Measurements from ENCODE around the gene TMEM150B.
"Not testable (repeated sequence)": the region's sequence is repeated elsewhere in the genome, so short reads cannot be mapped to it uniquely, and the experiment has no call there.

Gene TMEM150B

DNA sequence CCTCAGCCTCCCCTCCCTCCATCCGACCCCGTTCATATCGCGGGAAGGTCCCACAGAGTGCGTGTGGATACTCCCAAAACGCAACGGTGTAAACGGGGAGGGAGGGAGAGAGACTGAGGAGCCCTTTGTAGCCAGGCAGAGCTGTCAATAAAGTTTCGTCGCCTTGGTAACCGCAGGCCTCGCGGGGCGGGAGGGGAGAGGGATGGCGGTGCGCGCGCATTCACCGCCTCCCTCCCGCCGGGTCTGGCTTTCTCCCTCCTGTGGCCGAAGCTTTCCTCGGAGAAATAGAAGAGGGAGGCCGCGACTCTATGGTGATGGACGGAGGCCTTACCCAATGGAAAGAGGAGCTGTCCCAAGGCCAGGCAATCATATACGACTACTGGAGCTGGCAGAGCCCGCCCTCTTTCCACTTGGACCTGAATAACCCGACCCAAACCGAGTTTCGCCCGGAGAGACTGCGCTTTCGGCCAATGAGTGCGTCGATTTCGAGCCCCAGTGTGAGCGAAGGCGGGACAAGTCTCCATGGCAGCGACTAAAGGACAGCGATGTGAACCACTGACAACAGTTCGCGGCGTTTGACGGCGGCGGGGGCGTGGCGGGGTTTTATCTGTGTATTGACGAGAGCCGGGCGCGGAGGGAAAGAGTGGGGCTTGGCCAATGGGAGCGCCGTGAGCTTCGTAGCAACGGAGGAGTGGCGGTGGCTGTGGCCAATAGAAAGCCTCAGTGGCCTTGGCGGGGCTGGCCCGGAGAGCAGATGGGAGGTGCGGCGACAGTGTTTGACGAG lies 14.2 kb upstream of the TMEM150B start, which contains the start of gene KMT5C:
Gene KMT5C, plus strand, starts transcription at position 772 of the 784 bp plus-strand sequence. CDS start 2,061 bp downstream, outside the sequence.
- DNase-seq: peak; percentile 100

DNA sequence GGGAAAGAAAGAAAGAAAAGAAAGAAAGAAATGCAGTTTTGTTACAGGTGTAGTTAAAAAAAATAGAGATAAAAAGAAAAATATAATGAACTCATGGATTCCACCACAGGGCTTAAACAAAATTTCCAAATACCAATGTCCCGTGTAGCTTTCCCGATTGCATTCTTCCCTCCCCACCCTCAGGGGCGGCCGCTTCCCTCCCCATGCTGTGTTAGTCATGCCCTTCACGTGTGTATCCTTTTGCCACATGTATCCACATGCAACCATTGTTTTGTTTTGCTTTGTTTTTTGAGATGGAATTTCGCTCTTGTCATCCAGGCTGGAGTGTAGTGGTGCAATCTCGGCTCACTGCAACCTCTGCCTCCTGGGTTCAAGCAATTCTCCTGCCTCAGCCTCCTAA lies 11.0 kb upstream of the TMEM150B start:
- peak; percentile 53 for DNase-seq

DNA sequence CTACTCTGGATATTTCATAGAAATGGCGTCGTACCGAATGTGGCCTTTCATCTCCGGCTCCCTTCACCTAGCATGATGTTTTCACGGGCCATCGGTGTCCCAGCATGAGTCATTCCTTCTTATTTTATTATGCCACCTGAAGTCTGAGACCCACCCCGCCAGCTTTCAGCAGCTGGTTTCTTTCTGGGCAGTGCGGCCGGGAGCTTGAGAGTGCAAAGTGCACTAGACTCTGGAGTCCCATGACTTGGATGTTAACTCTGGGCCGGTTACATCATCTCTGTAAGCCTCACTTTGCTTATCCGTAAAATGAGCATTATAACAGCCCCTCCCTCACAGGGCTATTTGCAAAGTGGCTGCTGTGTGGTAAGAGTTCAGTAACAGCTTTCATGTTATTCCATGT lies 8.7 kb upstream of the TMEM150B start:
- DNase-seq: peak; percentile 50

DNA sequence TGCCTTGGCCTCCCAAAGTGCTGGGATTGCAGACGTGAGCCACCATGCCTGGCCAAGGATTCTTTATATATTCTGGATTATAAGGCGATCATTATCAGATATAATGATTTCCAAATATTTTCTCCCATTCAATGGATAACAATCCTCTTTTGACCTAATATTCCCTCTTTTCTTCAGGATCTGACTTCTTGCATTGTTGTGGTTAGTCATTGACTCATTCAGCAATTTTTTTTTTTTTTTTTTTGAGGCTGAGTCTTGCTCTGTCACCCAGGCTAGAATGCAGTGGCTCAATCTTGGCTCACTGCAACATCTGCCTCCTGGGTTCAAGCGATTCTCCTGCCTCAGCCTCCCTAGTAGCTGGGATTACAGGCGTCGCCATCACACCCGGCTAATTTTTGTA lies 4.7 kb upstream of the TMEM150B start:
- not testable (repeated sequence) for DNase-seq

DNA sequence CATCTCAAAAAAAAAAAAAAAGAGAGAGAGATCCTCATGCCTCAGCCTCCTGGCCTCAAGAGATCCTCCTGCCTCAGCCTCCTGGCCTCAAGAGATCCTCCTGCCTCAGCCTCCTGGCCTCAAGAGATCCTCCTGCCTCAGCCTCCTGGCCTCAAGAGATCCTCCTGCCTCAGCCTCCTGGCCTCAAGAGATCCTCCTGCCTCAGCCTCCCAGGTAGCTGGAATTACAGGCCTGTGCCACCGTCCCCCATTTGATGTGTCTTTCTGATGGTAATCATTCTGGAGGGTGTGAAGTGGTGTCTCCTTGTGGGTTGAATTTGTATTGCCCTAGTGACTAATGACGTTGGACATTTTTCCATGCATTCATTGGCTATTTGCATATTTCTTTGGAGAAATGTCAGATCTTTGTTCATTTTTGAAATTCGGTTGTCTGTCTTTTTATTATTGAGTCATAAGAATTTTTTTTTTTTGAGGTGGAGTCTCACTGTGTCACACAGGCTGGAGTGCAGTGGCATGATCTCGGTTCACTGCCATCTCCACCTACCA lies 3.7 kb upstream of the TMEM150B start:
- DNase-seq: not testable (repeated sequence)

DNA sequence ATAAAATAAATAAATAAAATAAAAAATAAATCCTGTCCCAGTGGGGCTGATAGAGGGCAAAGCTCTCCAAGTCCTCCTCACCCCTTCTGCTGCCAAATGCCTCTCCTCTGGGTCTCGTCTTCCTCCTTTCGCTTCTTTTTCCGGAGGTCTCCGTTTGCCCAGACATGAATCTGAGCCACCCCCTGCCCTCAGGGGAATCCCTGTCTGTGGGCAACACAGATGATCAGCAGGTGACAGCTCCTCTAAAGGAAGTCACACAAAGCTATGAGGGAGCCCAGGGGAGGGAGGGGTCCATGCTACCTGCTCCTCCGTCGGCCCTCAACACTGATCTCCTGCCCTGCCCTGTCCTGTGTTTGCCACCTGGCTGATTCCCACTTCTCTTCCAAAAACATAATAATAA lies 479 bp downstream of the TMEM150B start:
- DNase-seq: no peak

DNA sequence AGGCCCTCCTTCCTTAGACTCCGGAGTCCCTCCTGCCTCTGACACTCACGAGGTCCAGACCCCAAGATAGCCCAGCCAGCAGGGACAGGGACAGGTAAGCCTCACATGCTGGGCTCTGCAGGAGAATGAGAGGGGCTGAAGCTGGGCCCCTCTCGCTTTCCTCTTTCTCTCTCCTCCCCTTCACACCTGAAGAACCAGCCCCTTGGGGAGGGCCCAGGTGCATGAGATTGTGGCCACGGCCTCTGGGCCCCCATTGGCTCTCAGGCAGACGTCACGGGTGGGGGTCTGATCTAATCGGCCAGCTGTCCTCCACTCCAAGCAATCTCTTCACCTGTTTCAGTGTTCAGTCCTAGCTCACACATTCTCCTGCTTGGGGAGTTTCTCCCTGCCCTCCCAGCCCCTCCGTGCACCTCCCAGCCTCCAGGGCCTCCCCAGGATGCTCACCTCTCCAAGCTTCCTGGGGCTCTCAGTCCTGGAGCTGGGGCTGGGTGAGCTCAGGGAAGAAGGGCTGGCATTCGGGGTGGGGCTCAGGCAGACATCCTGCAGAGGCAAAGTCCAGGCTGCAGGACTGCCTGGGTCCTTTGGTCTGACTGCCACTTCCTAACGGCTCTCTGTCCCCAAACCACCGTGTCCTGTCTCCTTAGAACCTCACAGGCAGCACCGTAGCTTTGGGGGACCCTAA lies 2.8 kb downstream of the TMEM150B start:
- DNase-seq: no peak

DNA sequence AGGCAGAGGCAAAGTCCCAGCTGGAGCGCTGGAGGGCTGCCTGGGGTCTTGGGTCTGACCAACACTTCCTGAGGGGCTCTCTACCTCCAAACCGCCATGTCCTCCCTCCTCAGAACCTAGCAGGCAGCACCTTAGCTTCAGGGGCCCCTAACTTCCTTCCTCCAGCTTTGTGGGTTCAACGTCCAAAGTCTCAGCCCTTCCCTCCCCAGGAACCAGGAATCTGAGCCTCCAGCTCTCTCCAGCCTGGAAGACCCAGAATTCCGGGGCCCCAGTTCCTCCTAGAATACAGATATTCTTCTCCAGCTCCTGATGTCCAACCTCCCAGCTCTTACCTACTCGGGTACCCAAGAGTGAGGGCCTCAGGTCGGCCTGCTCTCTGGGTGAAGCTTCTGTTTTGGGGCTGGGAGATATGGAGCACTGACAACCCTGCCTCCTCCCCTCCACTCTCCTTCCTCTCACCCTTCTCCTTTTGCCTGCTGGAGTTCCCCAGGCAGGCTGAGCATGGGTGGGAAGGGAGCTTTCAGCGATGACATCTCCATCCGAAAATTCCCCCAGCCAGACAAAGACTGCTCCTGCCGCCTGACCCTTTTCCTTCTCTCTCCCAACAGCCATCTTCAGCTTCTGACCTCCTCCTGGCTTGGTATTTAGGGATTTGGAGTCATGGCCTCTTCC lies 3.5 kb downstream of the TMEM150B start:
- no peak for DNase-seq

DNA sequence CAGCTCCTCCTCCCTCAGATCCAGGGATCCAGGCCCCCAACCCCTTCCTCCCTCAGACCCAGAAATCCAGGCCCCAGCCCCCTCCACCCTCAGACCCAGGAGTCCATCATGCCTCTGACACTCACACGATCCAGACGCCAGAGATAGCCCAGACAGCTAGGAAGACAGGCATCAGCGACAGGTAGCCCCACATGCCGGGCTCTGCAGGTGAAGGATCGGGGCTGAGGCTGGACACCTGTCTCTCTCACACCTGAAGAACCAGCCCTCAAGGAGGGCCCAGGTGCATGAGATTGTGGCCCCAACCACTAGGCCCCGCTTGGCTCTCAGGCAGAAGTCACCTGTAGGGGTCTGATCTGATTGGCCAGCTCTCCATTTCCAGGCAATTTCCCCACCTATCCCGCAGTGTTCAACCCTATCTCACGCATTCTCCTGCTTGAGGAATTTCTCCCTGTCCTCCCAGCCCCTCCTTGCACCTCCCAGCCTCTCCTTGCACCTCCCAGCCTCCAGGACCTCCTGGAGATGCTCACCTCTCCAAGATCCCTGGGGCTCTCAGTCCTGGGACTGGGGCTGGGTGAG lies 4.2 kb downstream of the TMEM150B start:
- no peak for DNase-seq

DNA sequence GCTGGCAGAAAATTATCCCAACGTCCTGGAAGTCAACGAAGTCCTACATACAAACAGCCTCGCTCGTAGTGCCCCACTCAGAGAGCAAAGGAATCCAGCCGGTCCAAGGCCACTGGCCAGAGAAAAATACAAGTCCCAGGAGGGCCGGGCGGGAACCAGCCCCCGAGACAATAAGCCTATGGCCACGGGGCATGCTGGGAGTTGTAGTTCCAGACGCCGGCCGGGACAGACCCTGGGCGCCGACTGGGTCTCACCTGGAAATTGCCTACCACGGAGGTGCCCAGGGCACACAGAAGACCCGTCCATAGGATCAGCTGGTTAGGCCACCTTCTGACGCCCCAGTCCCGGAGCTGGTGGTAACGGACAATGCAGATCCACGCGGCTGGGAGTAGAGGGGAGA lies 5.4 kb downstream of the TMEM150B start:
- DNase-seq: peak; percentile 87

DNA sequence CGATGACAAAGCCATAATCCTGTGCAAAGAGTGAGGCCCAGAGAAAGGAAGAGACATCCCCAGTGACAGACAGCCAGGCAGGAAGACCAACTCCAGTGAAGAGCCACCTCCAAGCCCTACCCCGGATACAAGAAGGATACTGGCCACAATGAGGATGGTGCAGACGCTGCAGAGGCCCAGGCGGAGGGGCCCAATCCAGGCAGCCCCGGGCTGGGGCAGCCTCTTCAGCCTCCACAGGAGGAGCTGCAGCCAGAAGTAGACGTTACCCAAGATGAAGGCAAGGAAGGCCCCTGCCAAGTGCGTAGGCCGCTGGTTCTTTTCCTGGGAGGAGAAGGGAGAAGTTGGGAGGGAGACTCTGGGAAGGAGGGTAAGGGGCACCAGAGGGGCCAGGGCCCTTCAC lies 8.5 kb downstream of the TMEM150B start:
- no peak for DNase-seq

DNA sequence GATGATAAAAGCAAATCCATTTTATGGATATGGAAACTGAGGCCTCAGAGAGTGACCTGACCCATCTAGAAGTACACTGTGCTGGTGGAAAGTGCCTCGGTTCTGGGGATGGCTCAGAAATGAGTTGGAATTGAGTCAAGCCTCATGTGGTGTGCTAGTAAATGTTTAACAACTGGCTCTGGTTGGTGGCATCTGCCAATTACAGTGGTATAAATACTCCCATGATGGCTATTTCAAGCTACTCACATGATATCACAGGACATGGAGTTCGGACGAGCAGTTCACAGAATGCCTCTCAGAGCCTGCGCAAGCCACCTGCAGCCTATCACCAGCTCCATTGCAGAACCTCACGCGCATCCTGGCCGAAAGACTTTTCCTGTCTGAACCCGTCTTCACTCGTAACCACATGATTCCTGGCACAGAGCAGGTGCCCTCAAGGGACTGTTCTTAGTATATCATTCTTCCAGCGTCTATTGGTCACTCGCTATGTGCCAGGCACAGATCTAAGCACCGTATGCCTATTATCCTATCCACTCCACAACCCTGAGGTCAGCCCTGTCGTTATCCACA lies 9.1 kb downstream of the TMEM150B start:
- no peak for DNase-seq

DNA sequence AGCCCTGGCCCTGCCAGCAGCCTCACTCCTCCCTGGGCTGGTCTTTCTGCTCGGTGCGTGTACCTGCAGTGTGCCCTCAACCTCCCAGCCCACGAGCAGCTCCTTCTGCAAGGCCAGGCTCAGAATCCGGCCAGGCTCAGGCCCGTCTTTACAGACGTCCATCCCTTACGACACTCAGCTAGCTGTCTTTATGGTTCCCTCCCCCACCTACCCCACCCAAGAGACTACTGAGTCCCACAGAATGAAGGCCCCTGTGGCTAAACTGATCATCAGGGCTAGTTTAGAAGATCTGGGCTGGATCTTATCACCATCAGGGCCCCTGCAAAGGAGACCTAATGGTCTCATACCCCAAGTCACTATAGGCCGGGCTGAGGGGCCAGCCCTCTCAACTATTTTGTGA lies 10.7 kb downstream of the TMEM150B start:
- DNase-seq: no peak

DNA sequence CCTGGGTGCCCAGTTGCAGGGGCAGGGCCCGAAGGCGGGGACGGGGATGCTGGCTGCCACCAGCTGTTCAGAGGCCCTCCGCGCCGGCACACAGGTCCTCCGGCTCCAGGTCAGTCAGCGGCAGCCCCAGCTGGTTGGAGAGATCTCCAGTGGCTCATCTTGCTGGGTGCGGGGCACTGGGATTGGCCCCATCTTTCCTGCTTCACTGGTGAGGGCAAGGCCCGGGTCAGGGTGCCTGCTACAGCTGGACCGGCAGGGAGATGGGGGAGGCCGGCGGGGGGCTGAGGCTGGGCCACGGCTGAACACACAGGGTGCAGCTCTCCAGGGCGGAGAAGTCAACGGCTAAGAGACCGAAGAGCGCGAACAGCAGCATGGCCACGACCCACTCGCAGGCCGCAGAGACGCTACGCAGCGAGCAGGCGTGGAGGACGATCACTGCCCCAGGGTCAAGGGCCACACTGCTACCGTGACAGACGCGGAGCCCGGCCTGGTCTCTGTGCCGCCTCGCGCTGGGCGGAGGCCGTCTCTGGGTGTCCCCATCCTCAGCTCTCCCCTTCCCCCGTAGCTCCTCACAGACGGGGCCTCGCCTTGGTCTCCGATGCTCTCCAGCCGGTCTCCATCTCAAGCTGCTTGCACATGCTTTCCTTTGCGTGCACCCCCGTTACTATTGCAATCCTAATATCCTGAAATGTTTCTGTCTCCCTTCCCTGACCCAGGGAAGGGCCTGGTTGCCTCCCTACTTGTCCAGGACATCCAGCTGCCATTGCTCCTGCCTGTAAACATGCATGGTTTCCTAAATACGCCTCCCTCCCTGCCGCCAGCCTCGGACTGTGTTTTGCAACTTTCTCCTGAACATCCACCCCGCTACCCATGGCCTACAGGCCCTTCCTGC lies 12.3 kb downstream of the TMEM150B start:
- DNase-seq: no peak

DNA sequence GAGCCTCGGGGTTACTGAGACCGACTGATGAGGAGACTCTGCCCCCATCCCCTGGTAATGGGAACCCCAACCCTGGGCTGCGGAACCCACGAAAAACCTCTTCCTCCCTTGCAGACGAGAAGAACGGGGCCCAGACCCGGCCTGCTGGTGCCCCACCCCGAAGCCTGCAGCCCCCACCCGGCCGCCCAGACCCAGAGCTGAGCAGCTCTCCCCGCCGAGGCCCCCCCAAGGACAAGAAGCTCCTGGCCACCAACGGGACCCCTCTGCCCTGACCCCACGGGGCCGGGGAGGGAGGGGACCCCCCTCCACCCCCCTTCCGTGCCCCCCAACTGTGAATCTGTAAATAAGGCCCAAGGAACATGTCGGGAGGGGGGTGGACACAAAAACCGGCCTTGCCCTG lies 13.3 kb downstream of the TMEM150B start:
- no peak for DNase-seq

DNA sequence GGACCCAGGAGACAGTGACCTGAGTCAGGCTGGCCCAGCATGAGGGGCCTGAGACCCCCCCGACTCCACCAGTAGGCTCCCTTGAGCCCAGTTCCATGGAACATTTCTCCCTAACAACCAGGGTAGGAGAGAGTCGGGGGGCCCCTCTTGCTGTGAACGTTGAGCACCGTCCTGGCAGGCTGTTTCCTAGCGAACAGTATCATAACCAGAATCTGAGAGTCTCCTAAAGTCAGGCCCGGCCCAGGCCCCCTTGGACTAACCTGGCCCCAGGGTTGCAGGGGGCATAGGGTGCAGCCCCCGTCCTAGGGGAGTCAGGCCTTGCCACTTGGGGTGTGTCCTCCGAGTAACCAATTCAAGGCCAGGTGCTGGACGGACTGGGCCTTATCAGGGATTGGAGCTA lies 13.7 kb downstream of the TMEM150B start:
- no peak for DNase-seq

DNA sequence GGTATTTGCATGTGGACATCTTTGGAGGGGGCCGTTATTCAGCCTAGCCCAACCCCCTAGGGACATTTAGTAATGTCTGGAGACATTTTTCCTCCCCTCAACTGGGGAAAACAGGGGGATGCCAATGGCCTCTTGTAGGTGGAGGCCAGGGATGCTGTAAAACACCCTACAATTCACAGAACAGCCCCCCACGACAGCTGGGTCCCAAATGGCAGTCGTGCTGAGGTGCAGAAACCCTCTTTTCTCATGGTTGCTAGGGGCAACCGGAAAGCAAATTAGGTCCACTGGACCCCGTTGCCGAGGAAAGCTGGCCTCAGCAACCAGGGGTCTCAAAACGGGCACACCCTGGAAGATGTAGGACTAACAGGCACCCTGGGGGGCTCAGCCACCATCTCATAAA lies 14.6 kb downstream of the TMEM150B start:
- no peak for DNase-seq

DNA sequence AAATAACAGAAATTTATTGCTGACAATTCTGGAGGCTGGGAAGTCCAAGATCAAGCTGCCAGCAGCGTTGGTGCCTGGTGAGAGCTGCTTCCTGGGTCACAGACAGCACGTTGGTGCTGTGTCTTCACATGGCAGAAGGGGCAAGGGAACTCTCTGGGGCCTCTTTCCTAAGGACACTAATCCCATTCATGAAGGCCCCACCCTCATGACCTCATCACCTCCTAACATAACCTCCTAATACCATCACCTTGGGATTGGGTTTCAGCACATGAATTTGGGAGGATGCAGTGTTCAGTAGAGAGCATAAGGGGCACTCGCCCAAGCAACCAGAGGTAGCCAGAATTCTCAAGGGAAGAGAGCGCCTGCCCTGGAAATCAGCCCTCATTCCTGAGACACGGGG lies 15.7 kb downstream of the TMEM150B start:
- no peak for DNase-seq

DNA sequence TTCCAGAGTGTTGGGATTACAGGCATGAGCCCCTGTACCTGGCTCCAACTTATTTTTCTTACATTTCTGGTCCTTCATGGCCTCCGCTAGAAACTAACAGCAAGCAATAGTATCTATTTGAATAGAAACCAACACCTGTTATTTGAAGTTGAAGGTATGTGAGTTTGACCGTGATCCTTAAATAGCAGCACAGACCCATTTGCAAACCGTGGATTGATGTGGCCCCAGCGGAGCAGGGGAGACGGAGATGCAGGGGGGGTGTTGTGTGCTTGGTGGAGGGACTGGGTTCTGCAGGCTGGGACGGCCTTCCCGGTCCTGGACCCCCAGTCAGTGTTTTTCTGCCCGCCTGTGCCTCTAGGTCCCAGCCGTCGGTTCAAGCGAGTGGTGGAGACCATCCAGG lies 16.9 kb downstream of the TMEM150B start:
- no peak for DNase-seq

DNA sequence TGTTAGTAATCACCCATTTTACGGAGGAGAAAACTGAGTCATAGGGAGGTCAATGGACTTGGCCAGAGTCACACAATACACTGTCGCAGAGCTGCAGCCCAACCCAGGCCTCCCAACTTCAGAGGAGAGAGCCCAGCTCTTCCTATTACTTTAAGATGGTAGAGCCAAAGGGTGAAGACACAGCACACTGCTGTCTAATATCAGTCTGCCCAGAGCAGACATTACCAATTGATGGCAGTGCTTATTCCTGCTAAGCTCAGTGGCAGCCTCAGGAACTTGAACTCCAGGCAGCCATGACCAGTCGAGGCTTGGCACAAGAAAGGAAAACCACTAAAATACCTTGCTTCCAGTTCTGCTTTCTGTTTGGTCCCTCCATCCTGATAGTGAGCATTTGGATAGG lies 18.4 kb downstream of the TMEM150B start:
- no peak for DNase-seq

DNA sequence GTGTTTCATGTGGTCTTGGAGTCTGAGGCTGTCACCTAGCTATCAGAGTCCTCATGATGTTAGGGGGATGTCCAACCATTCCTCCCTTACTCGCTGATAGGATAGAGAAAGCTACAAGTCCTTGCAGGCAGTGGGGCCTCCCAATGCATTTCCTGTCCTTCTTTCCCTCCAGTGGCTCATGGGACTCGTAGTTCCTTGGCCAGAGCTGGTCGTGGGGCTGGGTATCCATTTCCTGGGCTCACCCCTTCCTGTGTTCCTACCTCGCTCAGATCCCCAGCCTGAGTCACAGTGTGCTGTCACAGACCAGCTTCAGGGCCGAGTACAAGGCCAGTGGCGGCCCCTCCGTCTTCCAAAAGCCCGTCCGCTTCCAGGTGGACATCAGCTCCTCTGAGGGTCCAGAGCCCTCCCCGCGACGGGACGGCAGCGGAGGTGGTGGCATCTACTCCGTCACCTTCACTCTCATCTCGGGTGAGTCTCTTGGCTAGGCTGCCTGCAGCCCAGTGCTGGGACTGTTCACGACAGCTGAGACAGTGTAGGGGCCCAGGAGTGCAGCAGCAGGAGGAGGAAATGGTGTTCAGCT lies 19.1 kb downstream of the TMEM150B start:
- DNase-seq: no peak
